ENCODE measurements around the gene ARHGEF7.

Gene ARHGEF7

DNA sequence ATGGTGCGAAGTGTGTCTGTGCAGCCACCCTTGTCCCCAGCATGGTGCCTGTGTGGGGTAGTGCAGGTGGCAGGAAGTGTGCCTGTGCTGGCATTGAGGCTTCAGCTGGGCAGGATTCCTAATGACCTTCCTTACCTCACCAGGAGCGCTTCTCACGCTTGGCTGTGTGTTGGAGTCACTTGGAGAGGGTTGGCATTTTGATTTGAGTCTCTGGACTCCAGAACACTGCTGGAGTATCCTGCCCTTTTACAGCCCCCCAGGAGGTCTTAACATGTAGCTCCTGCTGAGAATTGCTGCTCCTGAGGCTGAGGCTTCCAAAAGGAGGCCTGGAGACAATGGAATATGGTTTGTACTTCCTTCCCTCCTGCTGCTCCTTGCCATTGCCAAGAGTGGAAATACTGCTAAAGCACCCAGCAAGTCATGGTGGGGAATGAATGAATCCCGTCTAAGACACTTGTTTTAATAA is 87.1 kb downstream of the ARHGEF7 start:
- no peak for DNase-seq

DNA sequence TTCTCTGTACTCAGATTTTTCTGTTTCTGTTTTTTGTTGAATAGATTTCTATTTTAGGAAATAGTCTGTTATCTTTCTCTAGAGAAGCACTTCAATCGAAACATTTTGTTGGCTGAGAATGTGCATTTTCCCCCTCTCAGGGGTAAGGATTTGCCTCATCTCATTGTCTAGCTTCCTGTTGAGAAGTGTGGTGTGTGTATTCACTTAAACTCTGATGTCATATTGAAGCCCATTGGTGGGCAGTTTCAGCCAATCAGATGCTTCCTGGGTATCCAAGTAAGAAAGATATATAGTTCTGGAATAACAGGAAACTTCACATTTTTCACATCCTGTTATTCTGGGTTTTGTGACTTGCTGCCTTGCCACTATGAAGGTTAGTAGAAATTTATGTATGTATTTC is 87.6 kb downstream of the ARHGEF7 start:
- no peak for DNase-seq

DNA sequence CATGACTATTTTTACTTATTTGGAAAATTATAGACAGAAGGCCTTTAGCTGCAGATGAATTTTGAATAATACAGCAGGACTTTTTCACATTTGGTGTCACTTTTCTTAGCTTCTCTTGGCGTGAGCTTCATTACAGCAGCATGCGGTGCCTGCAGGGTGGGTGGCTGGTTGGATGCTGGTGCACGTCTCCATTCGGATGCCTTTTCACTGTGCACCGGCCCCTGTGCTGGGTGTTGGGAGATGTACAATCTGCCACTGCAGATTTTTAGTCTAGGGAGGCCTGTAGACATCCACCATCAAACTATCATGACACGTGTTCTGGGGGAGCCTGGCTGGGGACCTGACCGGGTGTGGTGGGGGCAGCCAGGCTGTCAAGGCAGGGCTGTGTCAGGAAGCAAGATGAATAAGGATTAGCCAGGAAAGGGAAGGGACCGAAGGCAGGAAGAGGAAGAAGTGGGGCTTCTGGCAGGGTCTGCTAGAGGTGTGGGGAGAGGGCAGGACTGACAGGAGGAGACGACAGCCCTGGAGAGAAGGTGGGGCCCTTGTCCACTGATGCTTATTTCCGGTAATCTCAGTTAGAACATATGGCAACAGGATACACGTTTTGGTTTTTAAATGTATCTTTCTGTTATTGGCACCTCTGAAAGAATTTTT is 88.8 kb downstream of the ARHGEF7 start:
- DNase-seq: no peak

DNA sequence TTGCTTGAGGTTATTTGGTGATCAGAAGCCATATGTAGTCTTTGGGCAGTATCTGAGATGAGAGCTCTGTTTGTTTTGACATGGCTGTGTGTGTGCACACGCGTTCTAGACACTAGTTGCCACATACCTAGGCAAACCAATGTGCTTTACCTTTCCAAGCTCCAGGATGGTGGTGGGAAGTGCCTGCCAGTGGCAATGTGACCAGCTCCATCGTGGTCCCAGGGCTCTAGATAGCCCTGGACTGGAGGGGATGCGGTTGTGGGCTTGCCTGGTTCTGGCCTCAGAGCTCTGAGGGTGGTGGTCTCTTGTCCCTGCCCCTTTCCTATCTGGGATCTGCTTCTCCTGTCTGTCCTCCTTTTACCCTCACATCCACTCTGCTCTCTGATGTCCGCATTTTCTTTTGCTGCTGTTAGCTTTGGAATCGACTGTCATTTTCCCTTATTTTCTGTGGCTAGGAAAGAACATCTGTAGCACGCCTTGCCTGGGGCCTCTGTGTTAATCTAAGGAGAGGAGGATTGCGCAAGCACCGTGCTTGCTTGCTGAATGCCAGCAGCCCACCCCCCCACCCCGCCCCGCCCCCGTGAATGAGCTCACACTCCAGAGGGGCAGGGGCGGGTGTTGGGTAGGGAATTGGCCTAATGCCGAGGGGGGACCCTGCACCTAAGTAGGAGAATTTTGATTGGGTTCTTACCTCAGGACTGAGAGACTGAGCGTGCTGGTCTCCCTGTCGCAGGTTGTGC is 89.5 kb downstream of the ARHGEF7 start:
- peak; percentile 51 for DNase-seq

DNA sequence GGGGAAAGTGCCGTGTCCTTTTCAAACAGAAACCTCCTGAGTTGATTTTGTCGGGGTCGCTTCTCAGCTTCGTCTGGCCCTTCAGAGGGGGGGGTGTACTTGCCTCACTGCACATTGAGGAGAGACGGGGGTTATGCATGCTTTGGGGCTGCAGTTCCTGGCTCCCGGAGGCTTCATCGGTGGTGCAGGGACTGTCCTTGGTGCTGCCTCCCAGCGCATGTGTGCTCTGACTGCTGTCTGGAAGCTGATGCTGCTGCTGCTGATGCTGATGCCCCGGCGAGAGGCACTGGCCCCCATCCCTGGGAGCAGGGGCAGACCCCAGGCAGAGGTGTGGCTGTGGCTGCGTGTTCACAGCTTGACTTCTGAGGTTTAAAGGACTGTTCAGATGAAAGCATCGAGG is 91.0 kb downstream of the ARHGEF7 start:
- DNase-seq: no peak

DNA sequence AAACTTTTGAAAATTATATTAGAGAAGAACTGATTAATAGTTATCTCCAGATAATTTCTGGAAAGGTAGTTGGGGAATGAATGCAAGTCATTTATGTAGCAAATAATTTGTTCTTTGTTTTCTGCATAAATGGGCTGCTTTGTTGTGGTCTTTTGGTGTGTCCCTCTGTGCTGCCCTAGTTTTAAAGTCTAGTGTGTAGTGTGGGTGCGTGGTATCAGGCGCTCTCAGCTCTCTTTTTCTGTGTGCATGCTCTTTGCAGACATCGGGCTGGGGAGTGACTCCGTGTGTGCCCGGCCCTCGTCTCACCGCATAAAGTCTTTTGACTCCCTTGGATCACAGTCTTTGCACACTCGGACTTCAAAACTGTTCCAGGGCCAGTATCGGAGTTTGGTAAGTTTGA is 94.5 kb downstream of the ARHGEF7 start:
- no peak for DNase-seq

DNA sequence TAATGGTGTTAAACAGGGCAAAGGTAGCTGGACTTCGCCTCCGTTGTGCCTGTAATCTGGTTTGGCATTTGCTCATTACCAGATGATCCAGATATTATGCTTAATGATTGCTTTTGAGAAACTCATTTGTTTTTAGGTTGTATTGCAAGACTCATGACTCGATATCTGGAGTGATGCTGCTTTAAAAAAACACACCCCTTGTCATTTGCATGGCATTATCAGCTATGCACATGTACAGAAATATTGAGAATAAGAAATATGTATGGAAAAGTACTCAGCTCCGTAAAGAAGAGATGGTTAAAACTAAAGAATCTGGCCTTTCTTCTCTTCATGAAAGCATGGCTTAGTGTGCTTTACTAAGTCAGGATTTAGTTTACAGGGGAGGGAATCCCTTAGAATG is 95.0 kb downstream of the ARHGEF7 start:
- DNase-seq: no peak

DNA sequence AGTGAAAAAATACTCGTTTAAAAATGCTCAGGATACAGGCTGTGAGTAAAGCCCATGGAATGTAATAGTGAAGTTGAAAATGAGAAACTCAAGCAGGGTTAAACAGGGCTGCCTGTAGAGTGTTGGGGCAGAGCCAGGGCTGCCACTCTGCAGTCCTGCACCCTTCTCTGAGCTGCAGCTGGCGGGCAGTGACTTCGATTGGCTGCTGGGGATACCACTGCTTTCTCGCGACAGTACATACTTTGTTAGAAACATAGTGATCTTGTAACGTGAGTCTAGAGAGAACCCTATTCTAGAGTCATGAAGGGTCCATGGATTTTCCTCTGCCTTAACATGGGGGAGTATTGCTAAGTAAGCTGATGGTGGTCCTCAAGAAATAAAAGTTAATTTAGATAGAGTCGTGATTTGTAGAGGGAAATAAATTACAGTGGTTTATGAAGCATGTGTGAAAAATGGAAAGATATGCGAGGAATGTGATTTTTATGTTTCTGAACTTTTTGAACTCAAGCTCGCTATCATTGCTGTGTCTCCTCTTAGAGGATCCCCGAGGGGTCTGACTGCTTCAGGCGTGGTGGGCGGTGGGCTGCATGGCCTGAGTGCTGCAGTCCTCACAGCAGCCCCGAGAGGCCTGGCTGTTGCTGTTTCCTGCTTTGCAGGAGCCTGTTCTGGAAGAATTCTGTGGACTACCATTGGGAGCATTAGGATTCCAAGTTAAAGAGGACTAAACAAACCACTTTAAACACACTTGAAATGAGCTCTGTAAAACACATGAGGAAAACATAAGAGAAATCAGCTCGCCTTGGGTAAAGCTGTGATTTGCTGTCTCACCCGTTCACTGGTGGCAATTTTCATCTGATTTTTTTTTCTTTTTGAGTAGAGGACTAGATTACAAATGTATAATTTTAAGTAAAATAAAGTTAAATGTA is 95.7 kb downstream of the ARHGEF7 start:
- peak; percentile 96 for DNase-seq

DNA sequence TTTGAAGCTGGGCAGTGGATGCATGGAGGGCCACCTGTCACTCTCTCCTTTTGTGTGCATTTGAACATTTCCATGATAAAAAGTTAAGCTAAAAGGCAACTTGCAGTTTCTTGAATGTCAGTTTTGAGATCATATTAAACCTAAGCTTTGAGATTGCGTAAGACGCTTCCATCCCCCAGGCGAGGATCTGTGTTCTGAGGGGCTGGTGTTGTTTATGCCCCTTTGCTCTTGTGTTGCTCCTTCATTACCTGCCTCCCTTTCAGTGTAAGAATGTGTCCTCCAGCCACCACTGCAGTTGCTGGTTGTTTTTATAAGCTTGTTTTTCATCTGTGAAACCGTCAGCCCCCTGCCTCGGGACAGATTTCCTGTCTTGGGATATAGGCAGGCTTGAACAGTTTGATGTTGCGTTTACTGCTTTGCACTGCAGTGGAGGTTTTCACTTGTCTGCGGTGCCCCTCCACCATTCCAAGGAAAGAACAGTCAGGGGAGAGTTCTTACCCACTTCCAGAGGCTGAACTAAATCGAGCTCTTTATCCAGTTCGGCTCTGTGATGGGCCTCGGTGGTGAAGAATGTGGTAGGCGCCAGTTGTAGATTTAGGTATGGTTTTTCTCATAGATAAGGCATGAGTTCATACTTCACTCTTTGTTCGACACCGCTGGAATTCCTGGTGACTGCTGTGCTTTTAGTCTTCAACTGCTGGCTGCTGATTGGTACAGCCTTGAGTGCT is 96.8 kb downstream of the ARHGEF7 start:
- DNase-seq: no peak

DNA sequence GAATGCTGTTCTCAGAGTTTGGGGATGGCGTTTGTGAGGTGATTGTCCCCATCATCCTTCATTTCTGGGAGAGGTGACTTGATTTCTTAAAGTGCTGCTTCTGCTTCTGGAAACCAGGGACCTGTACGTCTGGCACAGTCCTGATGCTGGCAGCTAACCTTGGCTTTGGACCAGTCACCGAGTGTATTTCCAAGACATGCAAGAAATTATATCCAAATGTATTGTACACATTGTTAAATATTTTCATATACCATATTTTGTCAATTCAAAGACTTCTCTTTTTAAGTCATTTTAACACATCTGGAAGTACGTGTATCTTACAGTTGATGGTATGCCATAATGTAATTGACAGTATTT is 97.4 kb downstream of the ARHGEF7 start:
- DNase-seq: no peak

DNA sequence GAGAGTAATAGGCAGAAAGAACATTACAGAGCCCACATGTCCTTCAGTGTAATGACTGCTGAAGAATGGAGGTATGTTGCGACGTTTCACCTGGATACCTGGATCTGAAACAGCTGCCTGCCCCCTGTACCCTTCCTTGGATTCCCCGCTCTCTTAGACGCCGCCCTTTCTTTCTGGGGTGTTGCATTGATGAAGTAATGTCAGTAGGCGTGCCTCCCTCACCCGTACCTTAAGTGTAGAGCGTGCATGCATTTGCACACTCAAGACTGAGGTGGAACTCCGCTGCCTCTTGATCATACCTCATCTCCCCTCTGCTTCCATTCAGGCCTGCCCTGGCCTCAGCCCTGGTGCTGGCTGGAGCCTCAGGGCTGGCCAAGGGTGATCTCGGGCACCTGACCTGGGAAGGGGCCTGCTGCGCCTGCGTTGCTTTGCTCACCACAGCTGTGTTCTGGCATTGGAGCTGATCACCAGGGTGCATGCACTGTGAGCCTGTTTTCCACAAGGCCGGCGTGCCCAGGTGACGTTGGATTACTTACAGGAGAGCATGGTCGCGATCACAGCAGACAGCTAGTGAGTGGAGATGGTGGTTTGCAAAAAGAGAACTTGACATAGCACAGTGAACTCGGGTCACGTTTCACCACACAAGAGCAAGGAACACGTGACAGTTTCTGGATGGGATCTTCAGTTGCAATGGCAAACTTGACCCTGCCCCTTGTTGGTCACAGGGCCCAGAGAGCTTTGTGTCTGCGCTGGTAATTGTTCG is 99.0 kb downstream of the ARHGEF7 start:
- DNase-seq: no peak

DNA sequence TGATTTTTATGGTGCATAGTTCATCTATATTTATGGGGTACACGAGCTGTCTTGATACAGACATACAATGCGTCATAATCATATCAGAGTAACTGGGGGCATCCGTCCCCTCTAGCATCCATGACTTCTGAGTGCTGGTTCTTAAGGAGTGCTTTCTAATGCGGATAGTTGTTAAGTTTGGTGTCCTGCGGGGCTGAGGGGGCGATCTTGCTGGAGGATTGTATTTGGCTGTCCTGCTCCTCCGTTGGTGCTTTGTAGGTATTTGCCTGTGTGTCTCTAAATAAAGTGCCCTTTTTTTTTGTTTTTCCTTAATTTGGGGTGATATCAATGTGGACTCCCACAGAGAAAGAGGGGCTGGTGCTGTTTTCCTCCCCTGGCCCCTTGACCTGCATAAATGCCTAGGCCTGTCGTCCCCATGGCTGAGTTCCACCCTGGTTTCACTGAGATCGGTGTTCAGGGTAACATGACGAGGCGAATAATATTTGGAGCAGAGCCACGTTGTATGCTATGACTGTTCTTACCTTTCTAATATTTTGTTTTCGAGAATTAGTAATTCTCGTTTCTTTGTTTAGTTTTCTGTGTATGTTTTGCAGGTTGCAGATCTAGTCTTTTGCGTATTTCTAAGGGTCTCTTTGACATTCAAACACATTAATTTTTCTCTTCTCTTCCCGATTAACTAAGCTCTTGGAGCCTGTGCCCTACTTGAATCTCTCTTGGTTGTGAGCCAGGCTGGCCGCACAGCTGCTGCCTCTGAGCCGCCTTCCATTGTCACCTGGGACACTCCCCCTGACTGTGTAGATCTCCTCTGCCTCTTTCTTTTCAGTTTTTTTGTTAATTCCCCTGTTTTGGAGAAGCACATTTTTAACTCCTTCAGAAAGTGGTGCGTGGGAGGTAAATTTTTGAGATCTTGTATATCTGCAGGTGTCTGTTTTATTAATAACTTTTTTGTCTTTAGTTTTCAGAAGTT is 100.3 kb downstream of the ARHGEF7 start:
- DNase-seq: no peak

DNA sequence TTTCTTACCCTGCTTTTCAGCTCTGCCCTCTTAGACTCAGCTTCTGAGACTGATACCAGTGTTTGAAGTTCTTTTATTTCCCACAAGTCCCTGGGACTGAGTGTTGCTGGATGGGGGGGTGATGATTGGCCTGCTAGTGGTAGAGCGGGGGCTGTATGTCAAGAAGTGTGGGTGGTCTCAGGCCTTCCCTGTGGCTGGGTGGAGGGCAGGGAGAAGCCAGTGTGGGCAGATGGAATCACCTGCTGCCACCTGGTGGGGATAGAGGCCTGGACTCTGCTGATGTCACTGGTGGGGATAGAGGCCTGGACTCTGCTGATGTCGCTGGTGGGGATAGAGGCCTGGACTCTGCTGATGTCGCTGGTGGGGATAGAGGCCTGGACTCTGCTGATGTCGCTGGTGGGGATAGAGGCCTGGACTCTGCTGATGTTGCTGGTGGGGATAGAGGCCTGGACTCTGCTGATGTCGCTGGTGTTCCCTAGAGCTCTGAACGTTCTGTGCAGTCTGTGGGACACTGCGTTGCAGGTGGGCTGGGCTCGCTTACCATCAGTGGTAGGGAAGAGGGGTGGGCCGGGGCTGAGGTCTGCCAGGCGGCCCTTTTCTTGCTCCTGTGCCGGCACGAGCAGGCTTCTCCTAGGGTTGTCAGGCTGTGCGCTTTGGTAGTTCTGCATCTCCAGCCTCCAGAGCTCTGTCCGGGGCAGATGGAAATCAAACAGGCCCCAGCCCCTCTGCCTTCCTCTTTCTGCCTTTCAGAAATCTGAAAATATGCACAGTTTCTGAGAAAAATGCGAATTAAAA is 101.3 kb downstream of the ARHGEF7 start:
- peak; percentile 48 for DNase-seq

DNA sequence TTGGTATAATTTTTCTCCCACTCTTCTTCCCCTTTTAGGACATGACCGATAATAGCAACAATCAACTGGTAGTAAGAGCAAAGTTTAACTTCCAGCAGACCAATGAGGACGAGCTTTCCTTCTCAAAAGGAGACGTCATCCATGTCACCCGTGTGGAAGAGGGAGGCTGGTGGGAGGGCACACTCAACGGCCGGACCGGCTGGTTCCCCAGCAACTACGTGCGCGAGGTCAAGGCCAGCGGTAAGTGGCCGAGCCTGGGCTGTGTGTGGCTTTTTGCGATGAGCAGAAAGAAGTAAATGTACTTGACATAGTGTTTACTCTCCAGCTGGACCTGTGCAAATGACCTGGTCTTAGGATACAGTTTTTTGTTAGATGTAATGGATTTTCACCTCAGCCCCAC is 102.5 kb downstream of the ARHGEF7 start:
- no peak for DNase-seq

DNA sequence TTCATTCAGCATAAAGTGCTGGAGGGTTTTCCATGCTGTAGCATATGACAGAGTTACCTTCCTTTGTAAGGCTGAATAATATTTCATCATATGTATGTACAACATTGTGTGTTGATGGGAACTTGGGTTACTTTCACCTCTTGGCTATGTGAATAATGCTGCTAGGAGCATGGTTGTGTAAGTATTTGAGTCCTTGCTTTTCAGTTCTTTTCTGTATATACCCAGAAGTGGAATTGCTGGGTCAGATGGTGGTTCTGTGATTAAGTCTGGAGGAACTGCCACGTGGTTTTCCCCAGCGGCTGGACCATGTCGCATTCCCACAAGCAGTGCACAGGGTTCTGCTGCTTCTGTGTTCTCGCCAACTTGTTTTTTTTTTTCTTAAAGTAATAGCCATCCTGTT is 104.2 kb downstream of the ARHGEF7 start:
- no peak for DNase-seq

DNA sequence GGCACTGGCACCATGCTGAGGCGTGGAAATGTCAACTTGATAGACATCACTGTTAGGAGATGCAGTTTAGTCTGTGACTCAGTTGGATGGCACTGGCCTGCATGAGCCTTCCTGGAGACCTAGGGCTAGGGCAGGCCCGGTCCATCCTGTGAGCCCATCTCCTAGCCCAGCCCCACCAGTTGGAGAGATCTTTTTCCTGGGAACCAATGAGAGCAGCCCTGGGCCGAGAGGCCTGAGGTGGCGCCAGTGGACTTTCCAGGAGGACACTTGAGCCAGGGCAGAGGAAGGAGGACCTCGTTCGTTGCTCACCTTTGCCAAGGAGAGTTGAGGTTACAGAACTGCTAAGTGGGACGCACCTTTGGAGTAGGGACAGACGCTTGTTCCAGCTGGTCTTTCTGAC is 104.8 kb downstream of the ARHGEF7 start:
- DNase-seq: no peak

DNA sequence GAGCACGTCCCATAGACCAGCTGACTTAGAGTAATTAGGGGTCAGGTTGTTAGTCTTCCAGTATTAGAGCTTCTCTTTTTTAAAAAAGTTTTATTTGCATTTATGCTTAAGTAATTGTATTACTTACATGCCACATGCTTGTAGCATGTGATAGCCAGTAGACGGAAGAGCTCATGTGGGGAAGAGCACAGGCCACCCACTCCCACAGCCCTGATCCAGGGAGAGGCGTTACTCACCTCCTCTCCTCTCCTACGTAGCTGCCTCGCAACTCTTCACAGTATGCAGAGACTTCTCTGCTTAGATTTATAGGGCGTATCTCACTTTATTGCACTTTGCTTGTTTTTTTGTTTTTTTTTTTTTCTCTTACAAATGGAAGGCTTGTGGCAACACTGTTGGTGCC is 110.1 kb downstream of the ARHGEF7 start:
- no peak for DNase-seq

DNA sequence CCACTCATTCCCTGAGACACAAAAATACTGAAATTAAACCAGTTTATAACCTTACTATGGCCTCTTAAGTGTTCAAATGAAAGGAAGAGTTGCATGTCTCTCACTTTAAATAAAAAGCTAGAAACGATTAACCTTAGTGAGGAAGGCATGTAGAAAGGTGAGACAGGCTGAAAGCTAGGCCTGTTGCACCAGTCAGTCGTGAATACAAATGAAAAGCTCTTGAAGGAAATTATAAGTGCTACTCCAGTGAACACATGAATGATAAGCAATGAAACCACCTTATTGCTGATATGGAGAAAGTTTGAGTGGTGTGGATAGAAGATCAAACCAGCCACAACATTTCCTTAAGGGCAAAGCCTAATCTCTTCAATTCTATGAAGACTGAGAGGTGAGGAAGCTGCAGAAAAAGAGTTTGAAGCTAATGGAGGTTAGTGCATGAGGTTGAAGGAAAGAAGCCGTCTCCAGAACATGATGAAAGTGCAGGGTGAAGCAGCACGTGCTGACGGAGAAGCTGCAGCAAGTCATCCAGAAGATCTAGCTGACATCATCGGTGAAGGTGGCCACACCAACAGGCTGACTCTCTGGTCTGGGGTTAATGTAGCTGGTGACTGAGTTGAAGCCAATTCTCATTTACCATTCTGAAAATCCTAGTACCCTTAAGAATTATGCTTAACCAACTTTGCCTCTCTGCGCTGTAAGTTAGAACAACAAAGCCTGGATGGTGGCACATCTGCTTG is 110.9 kb downstream of the ARHGEF7 start:
- DNase-seq: no peak

DNA sequence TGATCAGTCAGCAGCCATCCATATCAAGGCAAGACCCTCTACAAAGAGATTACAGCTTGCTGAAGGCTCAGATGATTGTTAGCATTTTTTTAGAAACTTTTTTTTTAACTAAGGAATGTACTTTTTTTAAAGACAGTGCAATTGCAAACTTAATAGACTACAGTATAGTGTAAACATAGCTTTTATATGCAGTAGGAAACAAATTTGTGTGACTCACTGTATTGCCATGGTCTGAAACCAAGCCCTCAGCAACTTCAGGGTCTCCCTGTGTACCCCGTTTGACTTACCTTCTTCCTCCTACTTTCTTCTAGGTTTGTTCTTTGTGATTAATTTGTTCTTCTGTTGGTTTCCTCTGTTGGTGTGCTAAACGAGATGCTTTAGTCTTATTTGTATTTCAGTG is 112.3 kb downstream of the ARHGEF7 start:
- no peak for DNase-seq
